Panc1 (cell line): ENCODE results near the gene CAMK4. TPM values are rescaled to one million over a fixed set of nuclear protein-coding genes. Genes with fewer than 3 reads are reported as not detected.

Experiments
- ATAC-seq: fragments of 200-7000 bp; cut with Tn5 transposase; 2 replicates; pipeline ENCODE4 v1.9.1; 2020; ENCODE audit warnings: mild to moderate bottlenecking, moderate library complexity
- BruUV-seq: library from RNA; stranded (reverse); fragments of 400-500 nt; replicated peaks from 2 replicates; lab custom pipeline; 2021; lab: Mats Ljungman, UMichigan
- CTCF ChIA-PET: fragments of 300-600 bp; sonication (Branson Sonifier 250); formaldehyde crosslinking; loops from one replicate; lab custom pipeline; 2022; ENCODE audit warnings: antibody characterized with exemption; lab: Charles Lee
- POLR2A ChIA-PET: fragments of 300-600 bp; sonication (Branson Sonifier 250); formaldehyde crosslinking; loops from one replicate; lab custom pipeline; 2022; ENCODE audit warnings: antibody characterized with exemption; lab: Charles Lee
- DNase-seq: peaks from one replicate; pipeline ENCODE4 v3.0.0-alpha.2; 2010; ENCODE audit warnings: low read depth, low spot score
- H3K27ac ChIP-seq: 2 replicates; pipeline ENCODE4 v1.5.1; 2011; ENCODE audit warnings: mild to moderate bottlenecking, low read length, inconsistent platforms
- H3K27me3 ChIP-seq: fragments of 200-500 bp; sonication (Bioruptor generic); 2 replicates; pipeline ENCODE4 v1.6.0; 2014; ENCODE audit warnings: low read length, inconsistent platforms; ENCODE audit not compliant: control insufficient read depth, insufficient read depth
- H3K36me3 ChIP-seq: fragments of 200-500 bp; sonication (Bioruptor generic); 2 replicates; pipeline ENCODE4 v1.5.1; 2014; ENCODE audit warnings: inconsistent platforms, mild to moderate bottlenecking, low read length, moderate library complexity; ENCODE audit not compliant: control insufficient read depth, insufficient read depth
- H3K4me1 ChIP-seq: 2 replicates; pipeline ENCODE4 v1.5.1; 2011; ENCODE audit warnings: inconsistent platforms, mild to moderate bottlenecking, low read length, moderate library complexity; ENCODE audit not compliant: control insufficient read depth, insufficient read depth
- H3K4me3 ChIP-seq, 2 experiments: 2 replicates each; pipeline ENCODE4 v1.5.1; 2011 to 2012; ENCODE audit warnings: low read depth in 2 of 2, low read length in 2 of 2, mild to moderate bottlenecking in 2 of 2, inconsistent platforms in 1 of 2, moderate library complexity in 1 of 2
- H3K9me3 ChIP-seq: fragments of 200-500 bp; sonication (Bioruptor generic); 2 replicates; pipeline ENCODE4 v1.5.1; 2014; ENCODE audit warnings: low read depth, mild to moderate bottlenecking, inconsistent platforms, low read length, moderate library complexity; ENCODE audit not compliant: control insufficient read depth, insufficient read depth
- POLR2AphosphoS5 ChIP-seq: IDR thresholded peaks from 2 replicates; pipeline ENCODE4 v1.6.1; 2012; ENCODE audit warnings: mild to moderate bottlenecking, low read depth, low read length, moderate library complexity
- REST ChIP-seq, 2 experiments: IDR thresholded peaks; 2 replicates each; pipeline ENCODE4 v1.6.1; 2011 to 2012; ENCODE audit warnings: low read depth in 2 of 2, control low read depth in 1 of 2, low read length in 1 of 2, mild to moderate bottlenecking in 1 of 2, moderate library complexity in 1 of 2; ENCODE audit not compliant: insufficient read depth in 1 of 2
- SIN3A ChIP-seq: IDR thresholded peaks from 2 replicates; pipeline ENCODE4 v1.6.1; 2012; ENCODE audit warnings: low read depth, mild to moderate bottlenecking, low read length, moderate library complexity, borderline replicate concordance; ENCODE audit not compliant: insufficient read depth
- TCF7L2 ChIP-seq: IDR thresholded peaks from 2 replicates; pipeline ENCODE4 v1.6.1; 2011; ENCODE audit warnings: mild to moderate bottlenecking, low read depth, low read length, inconsistent platforms
- in situ Hi-C: cut with HindIII; loops from 2 replicates; pipeline ENCODE4 v1.10.0; 2016; ENCODE audit warnings: low sequenced_read_pairs, low pct_unique_long_range_greater_than_20kb
- intact Hi-C: fragments of 100-400 bp; cut with micrococcal nuclease; formaldehyde crosslinking; loops from one replicate; pipeline ENCODE4 v1.10.0; 2022; ENCODE audit not compliant: unreplicated experiment
- total RNA-seq: library from RNA; stranded (reverse); gene quantifications from one replicate; pipeline ENCODE4 v1.2.1, GENCODE V29; 2021; ENCODE audit not compliant: unreplicated experiment
- TF ChIP-seq, protein P1 (sequence below): fragments of 450-650 bp; IDR thresholded peaks from 2 replicates; pipeline ENCODE4 v1.5.1; 2017; ENCODE audit warnings: mild to moderate bottlenecking

The CAMK4 gene
- total RNA-seq, 1 experiment from 2014 or later: 0.39 TPM

DNA sequence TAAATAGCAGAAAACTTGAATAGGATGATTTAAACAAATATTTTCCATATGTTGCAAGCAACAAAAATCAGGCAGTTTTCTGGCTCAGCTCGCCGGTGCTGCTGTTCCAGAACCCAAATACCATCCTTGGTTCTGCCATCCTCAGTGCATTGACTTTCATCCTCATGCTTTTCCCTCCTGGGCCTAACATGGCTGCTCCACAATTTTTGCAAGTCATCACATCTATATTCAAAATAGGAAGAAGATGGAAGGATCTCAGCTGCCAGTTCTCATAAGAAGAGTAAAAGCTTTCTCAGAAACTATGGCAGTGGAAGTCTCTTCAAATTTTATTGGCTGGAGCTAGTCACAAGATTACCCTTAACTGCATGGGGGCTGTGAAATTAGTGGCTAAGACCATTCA is 151.5 kb downstream of the CAMK4 start:
- in situ Hi-C loops (no loop called here), intact Hi-C loops (no loop called here)
- Histone ChIP-seq H3K27me3 (no peaks in the 10 kb centered on the region), H3K9me3 (no peaks in the 10 kb centered on the region), H3K4me1 (no peaks in the 10 kb centered on the region), H3K4me3 (no peak overlapping the region), H3K27ac (no peak overlapping the region), H3K36me3 (no peaks in the 10 kb centered on the region)
- BruUV-seq: no TSS peak
- no peak for TF ChIP-seq SIN3A
- TF ChIP-seq, protein P1, sequence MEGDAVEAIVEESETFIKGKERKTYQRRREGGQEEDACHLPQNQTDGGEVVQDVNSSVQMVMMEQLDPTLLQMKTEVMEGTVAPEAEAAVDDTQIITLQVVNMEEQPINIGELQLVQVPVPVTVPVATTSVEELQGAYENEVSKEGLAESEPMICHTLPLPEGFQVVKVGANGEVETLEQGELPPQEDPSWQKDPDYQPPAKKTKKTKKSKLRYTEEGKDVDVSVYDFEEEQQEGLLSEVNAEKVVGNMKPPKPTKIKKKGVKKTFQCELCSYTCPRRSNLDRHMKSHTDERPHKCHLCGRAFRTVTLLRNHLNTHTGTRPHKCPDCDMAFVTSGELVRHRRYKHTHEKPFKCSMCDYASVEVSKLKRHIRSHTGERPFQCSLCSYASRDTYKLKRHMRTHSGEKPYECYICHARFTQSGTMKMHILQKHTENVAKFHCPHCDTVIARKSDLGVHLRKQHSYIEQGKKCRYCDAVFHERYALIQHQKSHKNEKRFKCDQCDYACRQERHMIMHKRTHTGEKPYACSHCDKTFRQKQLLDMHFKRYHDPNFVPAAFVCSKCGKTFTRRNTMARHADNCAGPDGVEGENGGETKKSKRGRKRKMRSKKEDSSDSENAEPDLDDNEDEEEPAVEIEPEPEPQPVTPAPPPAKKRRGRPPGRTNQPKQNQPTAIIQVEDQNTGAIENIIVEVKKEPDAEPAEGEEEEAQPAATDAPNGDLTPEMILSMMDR: no peak
- no peak for TF ChIP-seq POLR2AphosphoS5
- no peak for TF ChIP-seq REST (IDR thresholded peaks at IDR 0.05; ENCODE audit: insufficient read depth in 1 of 2, low read depth in 2 of 2, low read length in 1 of 2)
- no peak for TF ChIP-seq TCF7L2
- CTCF ChIA-PET: no interaction called here
- ATAC-seq (no peak), DNase-seq (no peak)
- POLR2A ChIA-PET: no interaction called here

- DNase-seq: no peak
Measured at GRCh38 chr5:111377306-111377705, 153.1 kb downstream of the CAMK4 start.

More at GRCh38 chr5:111377306-111377705, 153.1 kb downstream of the CAMK4 start:
- no peak overlapping the region for H3K4me3 ChIP-seq
- POLR2A ChIA-PET: no interaction called here
- intact Hi-C loops (no loop called here), in situ Hi-C loops (no loop called here)
- ATAC-seq: no peak
- no peak overlapping the region for H3K27ac ChIP-seq
- no peaks in the 10 kb centered on the region for H3K36me3 ChIP-seq
- TF ChIP-seq SIN3A (no peak), REST (IDR thresholded peaks at IDR 0.05; ENCODE audit: insufficient read depth in 1 of 2, low read depth in 2 of 2, low read length in 1 of 2) (no peak)
- TF ChIP-seq, protein P1: no peak
- BruUV-seq: no TSS peak
- CTCF ChIA-PET: no interaction called here
- no peaks in the 10 kb centered on the region for H3K27me3 ChIP-seq
- no peaks in the 10 kb centered on the region for H3K9me3 ChIP-seq
- no peaks in the 10 kb centered on the region for H3K4me1 ChIP-seq
